Measurements from ENCODE around the gene SLC25A23.

The SLC25A23 gene

DNA sequence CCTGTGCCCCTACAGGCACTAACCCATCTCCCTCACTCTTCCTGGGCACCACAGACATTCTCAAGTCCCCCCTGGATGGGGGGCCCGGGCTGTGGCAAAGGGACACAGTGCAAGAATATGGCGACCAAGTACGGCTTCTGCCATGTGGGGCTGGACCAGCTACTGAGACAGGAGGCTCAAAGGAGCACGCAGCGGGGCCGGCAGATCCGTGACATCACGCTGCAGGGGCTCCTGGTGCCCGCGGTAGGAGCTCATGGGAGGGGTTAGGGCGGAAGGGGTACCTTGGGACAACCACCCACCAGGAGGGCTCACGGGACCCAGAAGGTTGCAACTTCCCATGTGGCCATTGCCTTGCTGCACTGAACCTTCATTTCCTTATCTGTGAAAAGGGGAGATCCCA, 63.3 kb downstream of the SLC25A23 start:
- DNase-seq, result no peak

GRCh38 chr19:6394831-6395230, 64.8 kb downstream of the SLC25A23 start:
- no peak for DNase-seq

- peak; percentile 54 for DNase-seq
Measured at GRCh38 chr19:6393983-6394412, 65.6 kb downstream of the SLC25A23 start.

GRCh38 chr19:6393074-6393982, 66.3 kb downstream of the SLC25A23 start, which contains the start of gene GTF2F1:
Gene GTF2F1, minus strand, starts transcription at chr19:6393164. Its CDS starts 169 bp downstream, at chr19:6392995.
- DNase-seq, result peak; percentile 92

DNA sequence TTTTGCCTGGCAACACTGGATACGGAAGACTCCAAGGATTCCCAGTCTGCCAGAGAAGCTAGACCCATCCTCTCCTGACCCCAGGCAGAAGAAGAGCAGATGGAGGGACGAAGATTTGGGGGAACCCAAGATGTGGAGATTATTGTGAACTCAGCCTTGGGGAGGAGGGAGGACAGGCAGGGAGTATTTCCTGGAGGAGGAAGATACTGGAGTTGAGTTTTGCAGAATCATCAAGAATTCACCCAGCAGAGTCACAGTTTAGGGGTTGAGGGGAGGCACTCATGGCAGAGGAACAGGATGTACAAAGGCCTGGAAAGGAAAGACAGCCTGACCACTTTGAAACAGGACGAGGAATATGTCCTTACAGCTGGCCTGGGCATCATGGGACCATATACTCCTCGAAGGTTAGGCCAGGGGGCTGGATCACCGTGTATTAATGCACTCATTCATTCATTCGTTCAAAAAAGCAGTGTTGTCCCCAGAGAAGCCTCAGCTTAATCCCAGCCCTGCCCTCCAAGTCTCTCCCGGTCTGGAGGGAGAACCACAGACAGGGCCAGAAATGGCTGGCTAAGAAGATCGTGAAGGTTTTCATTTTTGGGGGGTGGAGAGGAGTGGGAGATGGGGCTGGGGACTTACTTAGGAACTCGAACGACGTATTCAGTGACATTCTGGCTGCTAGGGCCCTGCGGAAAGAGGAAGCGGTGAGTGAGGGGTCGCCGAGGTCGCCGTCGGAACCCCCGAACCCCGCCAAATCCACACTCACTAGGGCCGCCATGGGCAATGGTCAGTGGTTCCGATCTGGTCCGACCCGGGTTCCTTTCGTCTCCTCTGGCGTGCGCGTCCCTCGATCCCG, 67.1 kb downstream of the SLC25A23 start:
- DNase-seq, result no peak
